AG09309 (cell line): Measurements from ENCODE around the gene RHOT1.
A peak's percentile ranks its signal among the peaks of the same experiment; 100 is the strongest.
"Not testable (repeated sequence)": the region's sequence is repeated elsewhere in the genome, so short reads cannot be mapped to it uniquely, and the experiment has no call there.

Experiments used
- DNase-seq: peaks from one replicate; pipeline ENCODE4 v3.0.0-alpha.2; 2010; ENCODE audit warnings: low read depth
- H3K4me3 ChIP-seq: 2 replicates; pipeline ENCODE4 v1.5.1; 2011; ENCODE audit warnings: mild to moderate bottlenecking, low read depth, low read length, moderate library complexity; ENCODE audit not compliant: control insufficient read depth
- TF ChIP-seq, protein P1 (sequence below): IDR thresholded peaks from 2 replicates; pipeline ENCODE4 v1.5.1; 2011; ENCODE audit warnings: mild to moderate bottlenecking, low read depth, low read length, inconsistent platforms; ENCODE audit not compliant: insufficient read depth, control insufficient read depth; ENCODE audit errors: missing control alignments

RHOT1 gene

DNA sequence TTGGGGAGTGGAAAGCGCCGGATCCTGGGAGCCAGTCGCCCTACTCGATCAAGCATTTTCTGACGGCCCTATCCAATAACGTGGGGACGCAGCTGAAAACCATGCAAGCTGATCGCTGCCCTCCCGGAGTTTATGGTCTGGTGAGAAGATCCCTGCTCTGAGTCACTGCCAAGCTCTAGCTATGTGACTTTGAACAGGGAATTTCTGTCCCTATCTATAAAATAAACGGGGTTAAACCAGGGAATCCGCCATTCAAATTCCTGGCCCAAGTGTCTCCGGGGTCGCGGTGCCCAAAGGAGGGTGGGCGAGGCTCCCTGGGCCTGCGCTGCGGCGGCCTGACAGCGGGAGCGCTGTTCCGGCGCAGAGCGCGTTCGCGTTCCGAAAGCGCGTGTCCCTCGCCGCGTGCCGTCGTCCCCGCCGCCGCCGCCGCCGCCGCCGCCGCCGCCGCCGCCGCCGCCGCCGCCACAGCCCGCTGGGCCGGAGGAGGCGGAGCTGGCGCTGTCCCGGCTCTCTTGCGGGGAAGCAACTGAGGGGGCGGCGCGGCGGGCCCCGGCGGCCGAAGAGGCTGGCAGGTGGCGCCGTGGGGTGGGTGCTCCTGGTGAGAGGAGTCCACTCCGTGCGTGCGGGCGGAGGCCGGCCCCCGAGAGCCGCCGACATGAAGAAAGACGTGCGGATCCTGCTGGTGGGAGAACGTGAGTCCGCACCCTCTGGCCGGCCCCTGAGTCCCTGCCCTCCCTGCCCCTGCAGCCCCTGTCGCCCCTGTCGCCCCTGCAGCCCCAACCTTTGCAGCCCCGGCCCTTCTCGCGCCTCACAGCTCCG lies at the start of gene RHOT1:
TSS of gene RHOT1 (plus strand) at position 465 of the 819 bp plus-strand sequence. CDS start at position 656, 191 bp downstream.
- TF ChIP-seq, protein P1, sequence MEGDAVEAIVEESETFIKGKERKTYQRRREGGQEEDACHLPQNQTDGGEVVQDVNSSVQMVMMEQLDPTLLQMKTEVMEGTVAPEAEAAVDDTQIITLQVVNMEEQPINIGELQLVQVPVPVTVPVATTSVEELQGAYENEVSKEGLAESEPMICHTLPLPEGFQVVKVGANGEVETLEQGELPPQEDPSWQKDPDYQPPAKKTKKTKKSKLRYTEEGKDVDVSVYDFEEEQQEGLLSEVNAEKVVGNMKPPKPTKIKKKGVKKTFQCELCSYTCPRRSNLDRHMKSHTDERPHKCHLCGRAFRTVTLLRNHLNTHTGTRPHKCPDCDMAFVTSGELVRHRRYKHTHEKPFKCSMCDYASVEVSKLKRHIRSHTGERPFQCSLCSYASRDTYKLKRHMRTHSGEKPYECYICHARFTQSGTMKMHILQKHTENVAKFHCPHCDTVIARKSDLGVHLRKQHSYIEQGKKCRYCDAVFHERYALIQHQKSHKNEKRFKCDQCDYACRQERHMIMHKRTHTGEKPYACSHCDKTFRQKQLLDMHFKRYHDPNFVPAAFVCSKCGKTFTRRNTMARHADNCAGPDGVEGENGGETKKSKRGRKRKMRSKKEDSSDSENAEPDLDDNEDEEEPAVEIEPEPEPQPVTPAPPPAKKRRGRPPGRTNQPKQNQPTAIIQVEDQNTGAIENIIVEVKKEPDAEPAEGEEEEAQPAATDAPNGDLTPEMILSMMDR = peak; percentile 36
- DNase-seq = peak; percentile 69

DNA sequence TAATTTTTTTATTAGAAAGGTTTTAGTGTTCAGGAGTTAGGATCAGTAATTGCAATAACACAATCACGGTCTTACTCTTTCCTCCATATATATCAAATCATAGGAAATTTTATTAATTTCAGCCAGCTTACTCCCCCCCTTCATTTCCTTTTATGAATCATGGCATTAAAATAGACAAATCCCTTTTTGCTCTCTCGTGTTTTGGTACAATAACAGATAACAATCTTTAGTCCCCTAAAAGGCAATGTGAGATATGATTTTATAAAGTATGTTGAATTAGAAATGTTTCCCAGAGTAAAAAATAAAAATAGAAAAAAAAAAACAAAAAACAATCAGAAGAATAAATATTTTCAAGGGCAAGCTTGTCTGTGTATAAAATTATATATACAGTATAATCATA lies 42.6 kb upstream of the RHOT1 start:
- TF ChIP-seq, protein P1 = no peak
- no peak for DNase-seq
- no peak overlapping the region for H3K4me3 ChIP-seq

More for the DNA sequence above, at the start of gene RHOT1:
- H3K4me3 ChIP-seq = peak within 1 kb of the TSS; percentile 91

DNA sequence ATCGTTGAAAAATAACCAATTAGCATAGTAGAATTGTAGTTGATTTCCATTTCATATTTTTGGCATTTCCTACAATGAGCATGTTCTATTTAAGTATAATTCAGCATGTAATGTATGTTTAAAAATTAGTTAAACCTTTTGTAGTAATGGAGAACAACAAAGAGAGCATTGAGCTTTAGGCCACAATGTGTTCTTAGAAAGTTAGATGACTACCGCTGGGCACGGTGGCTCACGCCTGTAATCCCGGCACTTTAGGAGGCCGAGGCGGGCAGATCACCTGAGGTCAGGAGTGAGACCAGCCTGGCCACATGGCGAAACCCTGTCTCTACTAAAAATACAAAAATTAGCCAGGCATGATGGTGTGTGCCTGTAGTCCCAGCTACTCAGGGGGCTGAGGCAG lies 42.0 kb upstream of the RHOT1 start:
- H3K4me3 ChIP-seq, DNase-seq: not testable (repeated sequence)

DNA sequence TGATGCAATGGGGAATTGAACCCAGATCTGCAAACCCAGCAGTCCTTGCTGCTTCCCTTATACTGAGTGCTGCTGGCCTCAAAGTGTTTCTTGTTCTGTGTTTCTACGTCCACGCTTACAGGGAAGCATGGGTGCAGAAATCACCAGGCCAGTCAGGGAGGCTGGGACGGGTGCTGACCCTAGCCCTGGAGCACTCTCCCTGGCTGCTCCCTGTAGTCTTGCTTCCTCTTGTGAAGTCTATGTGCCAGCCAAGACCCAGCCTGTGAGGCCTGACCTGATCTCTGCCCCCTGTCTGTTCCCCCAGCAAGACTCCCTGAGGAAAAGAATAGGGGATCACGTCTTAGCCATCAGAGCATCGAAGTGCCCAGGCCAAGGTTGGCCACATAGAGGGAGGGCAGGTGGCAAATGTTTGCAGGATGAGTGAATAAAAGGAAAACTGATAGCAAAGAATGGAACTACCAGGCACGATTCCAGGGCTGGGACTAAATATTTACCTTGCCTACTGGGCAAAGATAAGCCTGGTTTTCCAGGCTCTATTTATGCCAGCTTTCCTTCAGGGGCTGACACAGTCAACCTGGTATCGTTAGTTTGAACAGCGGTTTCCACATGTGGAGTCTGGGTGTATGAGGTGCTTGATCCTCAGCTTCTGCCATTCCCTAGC lies 41.2 kb upstream of the RHOT1 start:
- TF ChIP-seq, protein P1 = no peak
- no peak for DNase-seq
- H3K4me3 ChIP-seq = no peak overlapping the region

DNA sequence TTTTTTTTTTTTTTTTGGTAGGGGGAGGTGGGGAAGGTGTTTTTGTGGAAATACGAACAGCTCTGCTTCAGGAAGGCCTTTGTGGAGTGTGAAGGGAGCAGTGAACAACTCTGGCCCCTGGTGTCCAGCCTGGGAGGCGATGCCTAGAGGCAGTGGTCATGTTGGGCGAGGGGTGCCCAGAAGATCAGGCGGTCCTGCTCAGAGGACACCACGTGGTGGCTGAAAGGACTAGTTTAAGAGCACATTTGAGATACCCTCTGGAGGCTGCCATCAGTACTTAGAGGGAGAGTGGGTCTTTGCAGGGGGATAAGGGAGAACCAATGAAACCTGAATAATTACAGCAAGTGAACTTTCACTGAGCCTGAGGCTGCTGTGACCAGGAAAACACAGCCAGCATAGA lies 40.1 kb upstream of the RHOT1 start:
- DNase-seq = no peak
- TF ChIP-seq, protein P1 = no peak
- H3K4me3 ChIP-seq = no peak overlapping the region

DNA sequence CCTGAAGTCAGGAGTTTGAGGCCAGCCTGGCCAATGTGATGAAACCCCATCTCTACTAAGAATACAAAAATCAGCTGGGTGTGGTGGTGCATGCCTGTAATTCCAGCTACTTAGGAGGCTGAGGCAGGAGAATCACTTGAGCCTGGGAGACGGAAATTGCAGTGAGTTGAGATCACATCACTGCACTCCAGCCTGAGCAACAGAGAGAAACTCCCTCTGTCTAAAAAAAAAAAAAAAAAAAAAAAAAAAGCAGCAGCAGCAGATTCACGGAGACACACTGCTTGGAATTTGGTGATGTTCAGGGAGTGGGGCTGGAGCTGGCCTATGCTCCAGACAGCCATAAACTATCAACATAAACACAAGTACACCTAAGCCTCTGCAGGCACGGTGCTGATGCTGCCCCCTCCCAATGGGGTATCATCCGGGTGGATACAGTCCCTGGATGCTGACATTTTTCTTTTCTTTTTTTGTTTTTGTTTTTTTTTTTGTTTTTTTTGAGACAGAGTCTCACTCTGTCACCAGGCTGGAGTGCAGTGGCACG lies 39.6 kb upstream of the RHOT1 start:
- DNase-seq = no peak
- TF ChIP-seq, protein P1 = no peak
- no peak overlapping the region for H3K4me3 ChIP-seq
